SK-N-SH (cell line): ENCODE measurements around the gene TAS2R13. TPM values are rescaled to one million over a fixed set of nuclear protein-coding genes. Genes with fewer than 3 reads are reported as not detected.

Experiments
- CTCF ChIA-PET: fragments of 300-600, 350-600 bp; formaldehyde crosslinking; extraction: SDS; loops from one replicate; lab custom pipeline; 2021; lab: Yijun Ruan, JAX
- POLR2A ChIA-PET: fragments of 350-600 bp; sonication (Branson Sonifier 250); formaldehyde crosslinking; extraction: SDS; loops from one replicate; lab custom pipeline; 2020; ENCODE audit warnings: antibody characterized with exemption, inconsistent platforms; lab: Yijun Ruan, JAX
- DNase-seq: peaks from one replicate; pipeline ENCODE4 v3.0.0; 2012
- H2AFZ ChIP-seq: fragments of 200-600 bp; sonication (generic); 2 replicates; pipeline ENCODE4 v1.8.1; 2016; ENCODE audit warnings: antibody characterized with exemption, mild to moderate bottlenecking, low read depth
- H3F3A ChIP-seq: fragments of 200-600 bp; sonication (generic); replicated peaks from 2 replicates; pipeline ENCODE3; 2016; ENCODE audit warnings: antibody characterized with exemption, mild to moderate bottlenecking; ENCODE audit not compliant: insufficient read depth
- H3K27ac ChIP-seq, 2 experiments: fragments of 200-500 bp in 1 of 2; fragments of 200-600 bp in 1 of 2; sonication (Bioruptor generic) in 1 of 2; sonication (generic), shearing (Covaris generic) in 1 of 2; 2 replicates each; pipeline versions ENCODE4 v1.5.1 to v1.6.1; 2014 to 2016; ENCODE audit warnings: low read depth in 2 of 2, inconsistent platforms in 1 of 2, low read length in 1 of 2, mild to moderate bottlenecking in 1 of 2, mixed read lengths in 1 of 2
- H3K27me3 ChIP-seq: fragments of 200-600 bp; sonication (generic), shearing (Covaris generic); 2 replicates; pipeline ENCODE4 v1.6.1; 2016; ENCODE audit warnings: mixed run types; ENCODE audit not compliant: insufficient read depth
- H3K36me3 ChIP-seq, 2 experiments: fragments of 200-500 bp in 1 of 2; fragments of 200-600 bp in 1 of 2; sonication (Bioruptor generic) in 1 of 2; sonication (generic) in 1 of 2; replicated peaks in 1 of 2; 2 replicates each; pipeline versions ENCODE3 to v1.5.1; 2014 to 2016; ENCODE audit warnings: low read length in 1 of 2, mild to moderate bottlenecking in 1 of 2; ENCODE audit not compliant: insufficient read depth in 2 of 2, control insufficient read depth in 1 of 2
- H3K4me1 ChIP-seq, 2 experiments: fragments of 200-500 bp in 1 of 2; fragments of 200-600 bp in 1 of 2; sonication (Bioruptor generic) in 1 of 2; sonication (generic), shearing (Covaris generic) in 1 of 2; 2 replicates each; pipeline versions ENCODE4 v1.5.1 to v1.6.1; 2014 to 2016; ENCODE audit warnings: low read depth in 1 of 2, low read length in 1 of 2, mixed run types in 1 of 2; ENCODE audit not compliant: insufficient read depth in 2 of 2, control insufficient read depth in 1 of 2
- H3K4me2 ChIP-seq: fragments of 200-600 bp; sonication (generic), shearing (Covaris generic); 2 replicates; pipeline ENCODE4 v1.6.1; 2017; ENCODE audit warnings: mixed run types
- H3K4me3 ChIP-seq, 2 experiments: fragments of 200-500 bp in 1 of 2; fragments of 200-600 bp in 1 of 2; sonication (Bioruptor generic) in 1 of 2; sonication (generic), shearing (Covaris generic) in 1 of 2; 2 replicates each; pipeline versions ENCODE4 v1.5.1 to v1.8.1; 2014 to 2016; ENCODE audit warnings: low read depth in 2 of 2, inconsistent platforms in 1 of 2, low read length in 1 of 2, mild to moderate bottlenecking in 1 of 2, mixed read lengths in 1 of 2, moderate library complexity in 1 of 2
- H3K79me2 ChIP-seq: fragments of 200-600 bp; sonication (generic); 2 replicates; pipeline ENCODE4 v1.8.1; 2017; ENCODE audit warnings: mild to moderate bottlenecking; ENCODE audit not compliant: insufficient read depth
- H3K9ac ChIP-seq: fragments of 200-600 bp; sonication (generic); 2 replicates; pipeline ENCODE4 v1.6.1; 2017; ENCODE audit warnings: mixed run types
- H3K9me2 ChIP-seq: fragments of 200-600 bp; sonication (generic); 2 replicates; pipeline ENCODE4 v1.6.1; 2017; ENCODE audit warnings: mixed run types
- H3K9me3 ChIP-seq: fragments of 200-600 bp; sonication (generic); 2 replicates; pipeline ENCODE4 v1.6.1; 2017; ENCODE audit warnings: mixed run types, mild to moderate bottlenecking, moderate library complexity
- H4K20me1 ChIP-seq: fragments of 200-600 bp; sonication (generic); 2 replicates; pipeline ENCODE4 v1.6.1; 2017; ENCODE audit warnings: mild to moderate bottlenecking, mixed run types; ENCODE audit not compliant: insufficient read depth
- ELF1 ChIP-seq: IDR thresholded peaks from 2 replicates; pipeline ENCODE4 v1.4.0; 2012
- EP300 ChIP-seq, 2 experiments: IDR thresholded peaks; 2 replicates each; pipeline versions ENCODE4 v1.4.0 to v1.6.1; 2012; ENCODE audit warnings: borderline replicate concordance in 1 of 2, low read depth in 1 of 2, low read length in 1 of 2
- EZH2phosphoT487 ChIP-seq: fragments of 200-600 bp; sonication (generic); IDR thresholded peaks from 2 replicates; pipeline ENCODE4 v1.6.1; 2017; ENCODE audit warnings: low read depth, mixed run types, mild to moderate bottlenecking, antibody characterized with exemption, moderate library complexity, borderline replicate concordance
- FOSL2 ChIP-seq: IDR thresholded peaks from 2 replicates; pipeline ENCODE4 v1.4.0; 2012; ENCODE audit warnings: low read depth, mild to moderate bottlenecking, moderate library complexity, borderline replicate concordance
- JUND ChIP-seq: IDR thresholded peaks from 2 replicates; pipeline ENCODE4 v1.4.0; 2012
- MEF2A ChIP-seq: IDR thresholded peaks from 2 replicates; pipeline ENCODE4 v1.4.0; 2012; ENCODE audit warnings: low read depth, borderline replicate concordance
- MXI1 ChIP-seq: IDR thresholded peaks from 2 replicates; pipeline ENCODE4 v1.6.1; 2012; ENCODE audit warnings: mild to moderate bottlenecking, low read depth, low read length, improper control_type of control experiment
- NRF1 ChIP-seq: IDR thresholded peaks from 2 replicates; pipeline ENCODE4 v1.6.1; 2012; ENCODE audit warnings: low read depth, mild to moderate bottlenecking, low read length
- POLR2AphosphoS5 ChIP-seq: IDR thresholded peaks from 2 replicates; pipeline ENCODE4 v1.6.1; 2012; ENCODE audit warnings: low read depth, low read length
- RAD21 ChIP-seq: IDR thresholded peaks from 2 replicates; pipeline ENCODE4 v1.6.1; 2012; ENCODE audit warnings: mild to moderate bottlenecking, low read length
- RCOR1 ChIP-seq: fragments of 150-350 bp; IDR thresholded peaks from 2 replicates; pipeline ENCODE4 v1.6.1; 2017; ENCODE audit warnings: antibody characterized with exemption, low read length
- RFX5 ChIP-seq: IDR thresholded peaks from 2 replicates; pipeline ENCODE4 v1.6.1; 2012; ENCODE audit warnings: mild to moderate bottlenecking, improper control_type of control experiment, low read length
- RXRA ChIP-seq: IDR thresholded peaks from 2 replicates; pipeline ENCODE4 v1.4.0; 2012; ENCODE audit warnings: low read depth, mild to moderate bottlenecking, borderline replicate concordance
- SIN3A ChIP-seq: IDR thresholded peaks from 2 replicates; pipeline ENCODE4 v1.6.1; 2012; ENCODE audit warnings: low read depth, mild to moderate bottlenecking, low read length, moderate library complexity, borderline replicate concordance
- SMC3 ChIP-seq: IDR thresholded peaks from 2 replicates; pipeline ENCODE4 v1.6.1; 2012; ENCODE audit warnings: low read depth, low read length, improper control_type of control experiment
- TAF1 ChIP-seq: IDR thresholded peaks from 2 replicates; pipeline ENCODE4 v1.6.1; 2012; ENCODE audit warnings: low read depth, mild to moderate bottlenecking, low read length, moderate library complexity, borderline replicate concordance
- TEAD4 ChIP-seq: IDR thresholded peaks from 2 replicates; pipeline ENCODE4 v1.4.0; 2012; ENCODE audit warnings: mild to moderate bottlenecking, borderline replicate concordance; ENCODE audit not compliant: insufficient read depth
- WGBS: methylation state at CpG from one replicate; pipeline ENCODE4 v1.1.6; 2017; ENCODE audit warnings: low lambda C conversion rate; 5-methylcytosine and 5-hydroxymethylcytosine counted together
- polyA plus RNA-seq, 3 experiments: library from polyadenylated mRNA; depleted of rRNA; stranded (reverse); fragments of >200 nt; gene quantifications; 2 replicates each; pipeline ENCODE4 v1.2.3, GENCODE V29; 2012
- TF ChIP-seq, protein P1 (sequence below): IDR thresholded peaks from 2 replicates; pipeline ENCODE4 v1.4.0; 2012; ENCODE audit warnings: low read depth, borderline replicate concordance
- TF ChIP-seq, protein P2 (sequence below): fragments of 150-350 bp; IDR thresholded peaks from 2 replicates; pipeline ENCODE4 v1.6.1; 2017; ENCODE audit warnings: antibody characterized with exemption, low read length, low read depth, borderline replicate concordance
- TF ChIP-seq, protein P3 (sequence below): IDR thresholded peaks from 2 replicates; pipeline ENCODE4 v1.4.0; 2012; ENCODE audit warnings: low read depth
- TF ChIP-seq, protein P4 (sequence below): IDR thresholded peaks from 2 replicates; pipeline ENCODE4 v1.6.1; 2012; ENCODE audit warnings: mild to moderate bottlenecking, low read depth, low read length, moderate library complexity
- TF ChIP-seq, protein P5 (sequence below): IDR thresholded peaks from 2 replicates; pipeline ENCODE4; 2012
- TF ChIP-seq, protein P6 (sequence below): fragments of 200-600 bp; sonication (generic); IDR thresholded peaks from 2 replicates; pipeline ENCODE4 v1.6.1; 2017; ENCODE audit warnings: antibody characterized with exemption, mild to moderate bottlenecking, moderate library complexity

The TAS2R13 gene
- polyA plus RNA-seq, 1 of the 3 experiments (the other 2 are of a cell fraction): not detected

DNA sequence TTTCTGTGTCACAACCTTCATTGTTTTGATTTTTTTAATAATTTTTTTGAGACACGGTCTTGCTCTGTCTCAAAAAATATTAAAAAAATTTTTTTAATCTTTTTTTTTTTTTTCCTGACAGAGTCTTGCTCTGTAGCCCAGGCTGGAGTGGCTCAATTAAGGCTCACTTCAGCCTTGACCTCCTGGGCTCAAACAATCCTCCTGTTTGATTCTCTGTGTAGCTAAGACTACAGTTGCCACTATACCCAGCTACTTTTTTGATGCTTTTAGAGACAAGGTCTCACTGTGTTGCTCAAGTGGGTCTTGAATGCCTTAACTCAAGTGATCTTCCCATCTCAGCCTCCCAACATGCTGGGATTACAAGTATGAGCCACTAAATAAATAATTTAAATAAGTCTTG, 10.4 kb upstream of the TAS2R13 start (continued):
- TF ChIP-seq EZH2phosphoT487 (no peak), RCOR1 (no peak), SMC3 (no peak), NRF1 (no peak), MEF2A (no peak), SIN3A (no peak), RFX5 (no peak)
- TF ChIP-seq, protein P1, sequence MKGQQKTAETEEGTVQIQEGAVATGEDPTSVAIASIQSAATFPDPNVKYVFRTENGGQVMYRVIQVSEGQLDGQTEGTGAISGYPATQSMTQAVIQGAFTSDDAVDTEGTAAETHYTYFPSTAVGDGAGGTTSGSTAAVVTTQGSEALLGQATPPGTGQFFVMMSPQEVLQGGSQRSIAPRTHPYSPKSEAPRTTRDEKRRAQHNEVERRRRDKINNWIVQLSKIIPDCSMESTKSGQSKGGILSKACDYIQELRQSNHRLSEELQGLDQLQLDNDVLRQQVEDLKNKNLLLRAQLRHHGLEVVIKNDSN: no peak

DNA sequence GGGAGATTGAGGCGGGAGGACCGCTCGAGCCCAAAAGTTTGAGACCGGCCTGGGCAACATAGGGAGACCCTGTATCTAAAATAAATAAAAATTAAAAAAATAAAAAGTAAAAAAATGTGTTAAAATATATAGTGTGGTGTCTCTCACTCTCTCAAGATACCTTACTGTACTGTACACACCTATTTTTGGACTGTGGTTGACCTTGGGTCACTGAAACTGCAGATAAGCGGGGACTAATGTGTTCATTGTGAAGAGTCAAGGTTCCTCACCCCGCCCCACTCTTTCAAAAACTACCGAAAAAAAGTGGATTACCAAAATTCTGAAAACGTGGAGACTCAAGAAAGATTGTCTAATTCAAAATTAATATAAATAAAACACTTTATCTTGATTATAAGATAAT, 1.0 kb upstream of the TAS2R13 start:
- TF ChIP-seq RXRA (no peak), MEF2A (no peak), SMC3 (no peak), ELF1 (no peak), TEAD4 (no peak), RAD21 (no peak), EP300 (IDR thresholded peaks at IDR 0.05; ENCODE audit: borderline replicate concordance in 1 of 2, low read depth in 1 of 2, low read length in 1 of 2) (no peak), TAF1 (no peak), POLR2AphosphoS5 (no peak), JUND (no peak), NRF1 (no peak), SIN3A (no peak), MXI1 (no peak), FOSL2 (no peak)
- TF ChIP-seq, protein P2, sequence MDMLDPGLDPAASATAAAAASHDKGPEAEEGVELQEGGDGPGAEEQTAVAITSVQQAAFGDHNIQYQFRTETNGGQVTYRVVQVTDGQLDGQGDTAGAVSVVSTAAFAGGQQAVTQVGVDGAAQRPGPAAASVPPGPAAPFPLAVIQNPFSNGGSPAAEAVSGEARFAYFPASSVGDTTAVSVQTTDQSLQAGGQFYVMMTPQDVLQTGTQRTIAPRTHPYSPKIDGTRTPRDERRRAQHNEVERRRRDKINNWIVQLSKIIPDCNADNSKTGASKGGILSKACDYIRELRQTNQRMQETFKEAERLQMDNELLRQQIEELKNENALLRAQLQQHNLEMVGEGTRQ: no peak
- TF ChIP-seq, protein P3, sequence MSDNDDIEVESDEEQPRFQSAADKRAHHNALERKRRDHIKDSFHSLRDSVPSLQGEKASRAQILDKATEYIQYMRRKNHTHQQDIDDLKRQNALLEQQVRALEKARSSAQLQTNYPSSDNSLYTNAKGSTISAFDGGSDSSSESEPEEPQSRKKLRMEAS: no peak
- TF ChIP-seq, protein P4, sequence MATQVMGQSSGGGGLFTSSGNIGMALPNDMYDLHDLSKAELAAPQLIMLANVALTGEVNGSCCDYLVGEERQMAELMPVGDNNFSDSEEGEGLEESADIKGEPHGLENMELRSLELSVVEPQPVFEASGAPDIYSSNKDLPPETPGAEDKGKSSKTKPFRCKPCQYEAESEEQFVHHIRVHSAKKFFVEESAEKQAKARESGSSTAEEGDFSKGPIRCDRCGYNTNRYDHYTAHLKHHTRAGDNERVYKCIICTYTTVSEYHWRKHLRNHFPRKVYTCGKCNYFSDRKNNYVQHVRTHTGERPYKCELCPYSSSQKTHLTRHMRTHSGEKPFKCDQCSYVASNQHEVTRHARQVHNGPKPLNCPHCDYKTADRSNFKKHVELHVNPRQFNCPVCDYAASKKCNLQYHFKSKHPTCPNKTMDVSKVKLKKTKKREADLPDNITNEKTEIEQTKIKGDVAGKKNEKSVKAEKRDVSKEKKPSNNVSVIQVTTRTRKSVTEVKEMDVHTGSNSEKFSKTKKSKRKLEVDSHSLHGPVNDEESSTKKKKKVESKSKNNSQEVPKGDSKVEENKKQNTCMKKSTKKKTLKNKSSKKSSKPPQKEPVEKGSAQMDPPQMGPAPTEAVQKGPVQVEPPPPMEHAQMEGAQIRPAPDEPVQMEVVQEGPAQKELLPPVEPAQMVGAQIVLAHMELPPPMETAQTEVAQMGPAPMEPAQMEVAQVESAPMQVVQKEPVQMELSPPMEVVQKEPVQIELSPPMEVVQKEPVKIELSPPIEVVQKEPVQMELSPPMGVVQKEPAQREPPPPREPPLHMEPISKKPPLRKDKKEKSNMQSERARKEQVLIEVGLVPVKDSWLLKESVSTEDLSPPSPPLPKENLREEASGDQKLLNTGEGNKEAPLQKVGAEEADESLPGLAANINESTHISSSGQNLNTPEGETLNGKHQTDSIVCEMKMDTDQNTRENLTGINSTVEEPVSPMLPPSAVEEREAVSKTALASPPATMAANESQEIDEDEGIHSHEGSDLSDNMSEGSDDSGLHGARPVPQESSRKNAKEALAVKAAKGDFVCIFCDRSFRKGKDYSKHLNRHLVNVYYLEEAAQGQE: no peak
- TF ChIP-seq, protein P5, sequence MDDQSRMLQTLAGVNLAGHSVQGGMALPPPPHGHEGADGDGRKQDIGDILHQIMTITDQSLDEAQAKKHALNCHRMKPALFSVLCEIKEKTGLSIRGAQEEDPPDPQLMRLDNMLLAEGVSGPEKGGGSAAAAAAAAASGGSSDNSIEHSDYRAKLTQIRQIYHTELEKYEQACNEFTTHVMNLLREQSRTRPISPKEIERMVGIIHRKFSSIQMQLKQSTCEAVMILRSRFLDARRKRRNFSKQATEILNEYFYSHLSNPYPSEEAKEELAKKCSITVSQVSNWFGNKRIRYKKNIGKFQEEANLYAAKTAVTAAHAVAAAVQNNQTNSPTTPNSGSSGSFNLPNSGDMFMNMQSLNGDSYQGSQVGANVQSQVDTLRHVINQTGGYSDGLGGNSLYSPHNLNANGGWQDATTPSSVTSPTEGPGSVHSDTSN: no peak
- TF ChIP-seq, protein P6, sequence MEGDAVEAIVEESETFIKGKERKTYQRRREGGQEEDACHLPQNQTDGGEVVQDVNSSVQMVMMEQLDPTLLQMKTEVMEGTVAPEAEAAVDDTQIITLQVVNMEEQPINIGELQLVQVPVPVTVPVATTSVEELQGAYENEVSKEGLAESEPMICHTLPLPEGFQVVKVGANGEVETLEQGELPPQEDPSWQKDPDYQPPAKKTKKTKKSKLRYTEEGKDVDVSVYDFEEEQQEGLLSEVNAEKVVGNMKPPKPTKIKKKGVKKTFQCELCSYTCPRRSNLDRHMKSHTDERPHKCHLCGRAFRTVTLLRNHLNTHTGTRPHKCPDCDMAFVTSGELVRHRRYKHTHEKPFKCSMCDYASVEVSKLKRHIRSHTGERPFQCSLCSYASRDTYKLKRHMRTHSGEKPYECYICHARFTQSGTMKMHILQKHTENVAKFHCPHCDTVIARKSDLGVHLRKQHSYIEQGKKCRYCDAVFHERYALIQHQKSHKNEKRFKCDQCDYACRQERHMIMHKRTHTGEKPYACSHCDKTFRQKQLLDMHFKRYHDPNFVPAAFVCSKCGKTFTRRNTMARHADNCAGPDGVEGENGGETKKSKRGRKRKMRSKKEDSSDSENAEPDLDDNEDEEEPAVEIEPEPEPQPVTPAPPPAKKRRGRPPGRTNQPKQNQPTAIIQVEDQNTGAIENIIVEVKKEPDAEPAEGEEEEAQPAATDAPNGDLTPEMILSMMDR: no peak
- no peaks in the 10 kb centered on the region for H3F3A ChIP-seq
- no peaks in the 10 kb centered on the region for H3K79me2 ChIP-seq
- H3K27ac ChIP-seq: no peak overlapping the region
- ChIA-PET CTCF (interaction anchor here (1.1 kb wide), 1 partner anchor 23 kb away, joined by 3 read pairs; no protein-coding TSS in a partner anchor), POLR2A (no interaction called here)
- no peaks in the 10 kb centered on the region for H3K4me1 ChIP-seq
- no peak overlapping the region for H3K4me3 ChIP-seq
- no peak for DNase-seq
- H3K36me3 ChIP-seq: peaks cover 2 to 3% of the 10 kb centered on the region in 2 experiments
- no peak overlapping the region for H3K9ac ChIP-seq
- no peaks in the 10 kb centered on the region for H3K9me2 ChIP-seq
- no peaks in the 10 kb centered on the region for H3K9me3 ChIP-seq
- no peak overlapping the region for H2AFZ ChIP-seq
- WGBS: 94% methylated on average over 8 of the region's 8 CpGs
- no peaks in the 10 kb centered on the region for H3K27me3 ChIP-seq
- H4K20me1 ChIP-seq: no peaks in the 10 kb centered on the region
- H3K4me2 ChIP-seq: no peak overlapping the region
